H1 (cell line): ENCODE data around the gene PSMB3. TPM values are rescaled to one million over a fixed set of nuclear protein-coding genes. Genes with fewer than 3 reads are reported as not detected.

Experiments
- CTCF ChIA-PET: fragments of 300-600 bp; sonication (Branson Sonifier 250); formaldehyde crosslinking; loops from one replicate; lab custom pipeline; 2021; ENCODE audit not compliant: partially characterized antibody; lab: Charles Lee
- POLR2A ChIA-PET: fragments of 300-600 bp; sonication (Branson Sonifier 250); formaldehyde crosslinking; loops from one replicate; lab custom pipeline; 2021; ENCODE audit warnings: inconsistent platforms; ENCODE audit not compliant: partially characterized antibody; lab: Charles Lee
- DNase-seq, 2 experiments: peaks; one replicate each; pipeline versions ENCODE4 v3.0.0 to v3.0.0-alpha.2; 2010 to 2022; ENCODE audit warnings: low spot score in 2 of 2, low read depth in 1 of 2, mixed read lengths in 1 of 2
- FAIRE-seq: peaks from 2 replicates; lab custom pipeline; 2011; peaks lifted over from hg19 to GRCh38; lab: Jason Lieb, UNC
- H2AFZ ChIP-seq: 2 replicates; pipeline ENCODE4 v1.8.1; 2012; ENCODE audit warnings: low read length, inconsistent platforms
- H2AK5ac ChIP-seq: 2 replicates; pipeline ENCODE4 v1.6.1; 2013; ENCODE audit warnings: low read depth, low read length
- H2BK120ac ChIP-seq: replicated peaks from 2 replicates; pipeline ENCODE3; 2013; ENCODE audit warnings: low read depth, low read length, inconsistent platforms
- H2BK12ac ChIP-seq: 2 replicates; pipeline ENCODE4 v1.6.1; 2013; ENCODE audit warnings: low read depth, low read length
- H2BK15ac ChIP-seq: 2 replicates; pipeline ENCODE4 v1.6.1; 2013; ENCODE audit warnings: low read length
- H2BK20ac ChIP-seq: 2 replicates; pipeline ENCODE4 v1.6.1; 2013; ENCODE audit warnings: low read length
- H2BK5ac ChIP-seq: 2 replicates; pipeline ENCODE4 v1.6.1; 2013; ENCODE audit warnings: low read depth, low read length
- H3K14ac ChIP-seq: 2 replicates; pipeline ENCODE4 v1.6.1; 2013; ENCODE audit warnings: inconsistent platforms; ENCODE audit not compliant: insufficient read length
- H3K18ac ChIP-seq: 2 replicates; pipeline ENCODE4 v1.6.1; 2013; ENCODE audit warnings: low read length; ENCODE audit errors: extremely low read depth
- H3K23ac ChIP-seq: 2 replicates; pipeline ENCODE4 v1.6.1; 2013; ENCODE audit warnings: inconsistent platforms; ENCODE audit not compliant: insufficient read length
- H3K23me2 ChIP-seq: 2 replicates; pipeline ENCODE4 v1.6.1; 2013; ENCODE audit warnings: low read depth, low read length
- H3K27ac ChIP-seq: 2 replicates; pipeline ENCODE4 v1.6.1; 2011; ENCODE audit warnings: low read depth, low read length, inconsistent platforms
- H3K27me3 ChIP-seq, 4 experiments: replicated peaks in 1 of 4; 1 replicate in 1 of 4; 2 replicates in 3 of 4; pipeline versions ENCODE4 v1.6.1 to v1.8.1; 2011 to 2013; ENCODE audit warnings: low read length in 3 of 4, mild to moderate bottlenecking in 3 of 4, inconsistent platforms in 2 of 4, mixed read lengths in 2 of 4, moderate library complexity in 1 of 4; ENCODE audit not compliant: control insufficient read depth in 3 of 4, insufficient read depth in 3 of 4; ENCODE audit errors: extremely low read depth in 1 of 4
- H3K36me3 ChIP-seq, 4 experiments: 2 replicates each; pipeline versions ENCODE4 v1.6.1 to v1.8.1; 2011 to 2013; ENCODE audit warnings: mild to moderate bottlenecking in 4 of 4, low read length in 3 of 4, moderate library complexity in 2 of 4, control low read depth in 1 of 4, inconsistent platforms in 1 of 4; ENCODE audit not compliant: insufficient read depth in 4 of 4, control insufficient read depth in 2 of 4
- H3K4ac ChIP-seq: replicated peaks from 2 replicates; pipeline ENCODE3; 2013; ENCODE audit warnings: low read length, low read depth, mixed read lengths, inconsistent platforms; ENCODE audit not compliant: insufficient read length
- H3K4me1 ChIP-seq, 4 experiments: replicated peaks in 1 of 4; 1 replicate in 1 of 4; 2 replicates in 3 of 4; pipeline versions ENCODE4 v1.6.1 to v1.8.1; 2011 to 2013; ENCODE audit warnings: low read length in 3 of 4, inconsistent platforms in 2 of 4, mixed read lengths in 1 of 4; ENCODE audit not compliant: insufficient read depth in 4 of 4, control insufficient read depth in 3 of 4
- H3K4me2 ChIP-seq, 2 experiments: 2 replicates each; pipeline versions ENCODE4 v1.6.1 to v1.8.1; 2011 to 2013; ENCODE audit warnings: low read depth in 2 of 2, low read length in 2 of 2, control low read depth in 1 of 2, inconsistent platforms in 1 of 2, mild to moderate bottlenecking in 1 of 2; ENCODE audit not compliant: insufficient read depth in 1 of 2
- H3K4me3 ChIP-seq, 4 experiments: fragments of 200-600, 300-600 bp in 1 of 4; sonication (generic), shearing (Covaris generic), sonication (Bioruptor Twin) in 1 of 4; 2 replicates each; pipeline versions ENCODE4 v1.5.1 to v1.8.1; 2011 to 2016; ENCODE audit warnings: low read length in 4 of 4, low read depth in 3 of 4, control low read depth in 2 of 4, inconsistent platforms in 2 of 4, mild to moderate bottlenecking in 2 of 4, mixed read lengths in 1 of 4, moderate library complexity in 1 of 4; ENCODE audit not compliant: insufficient read depth in 2 of 4; ENCODE audit errors: extremely low read depth in 1 of 4
- H3K56ac ChIP-seq: replicated peaks from 2 replicates; pipeline ENCODE3; 2013; ENCODE audit warnings: low read depth, mild to moderate bottlenecking, mixed read lengths, low read length, inconsistent platforms; ENCODE audit not compliant: insufficient read length
- H3K79me1 ChIP-seq: 2 replicates; pipeline ENCODE4 v1.6.1; 2013; ENCODE audit warnings: low read depth, low read length, control low read depth
- H3K79me2 ChIP-seq, 2 experiments: 2 replicates each; pipeline versions ENCODE4 v1.6.1 to v1.8.1; 2012 to 2013; ENCODE audit warnings: low read length in 2 of 2, mild to moderate bottlenecking in 2 of 2, inconsistent platforms in 1 of 2; ENCODE audit not compliant: insufficient read depth in 2 of 2, control insufficient read depth in 1 of 2
- H3K9ac ChIP-seq, 4 experiments: replicated peaks in 1 of 4; 1 replicate in 1 of 4; 2 replicates in 3 of 4; pipeline versions ENCODE4 v1.6.1 to v1.8.1; 2011 to 2013; ENCODE audit warnings: low read depth in 3 of 4, low read length in 3 of 4, control low read depth in 2 of 4, mild to moderate bottlenecking in 2 of 4, moderate library complexity in 2 of 4, inconsistent platforms in 1 of 4; ENCODE audit errors: extremely low read depth in 1 of 4
- H3K9me3 ChIP-seq, 2 experiments: 2 replicates each; pipeline versions ENCODE4 v1.6.1 to v1.8.1; 2012 to 2013; ENCODE audit warnings: mild to moderate bottlenecking in 2 of 2, moderate library complexity in 2 of 2, control low read depth in 1 of 2, inconsistent platforms in 1 of 2, low read depth in 1 of 2, low read length in 1 of 2, mixed read lengths in 1 of 2; ENCODE audit not compliant: insufficient read depth in 2 of 2
- H4K20me1 ChIP-seq, 2 experiments: replicated peaks in 1 of 2; 2 replicates each; pipeline versions ENCODE3 to v1.8.1; 2011 to 2013; ENCODE audit warnings: inconsistent platforms in 2 of 2, low read length in 2 of 2, mild to moderate bottlenecking in 1 of 2; ENCODE audit not compliant: insufficient read depth in 2 of 2, control insufficient read depth in 1 of 2
- H4K5ac ChIP-seq: 2 replicates; pipeline ENCODE4 v1.6.1; 2013; ENCODE audit warnings: low read length, low read depth, mixed read lengths, inconsistent platforms; ENCODE audit not compliant: insufficient read length
- H4K8ac ChIP-seq: 2 replicates; pipeline ENCODE4 v1.8.0; 2013; ENCODE audit warnings: mild to moderate bottlenecking, moderate library complexity, low read length, inconsistent platforms; ENCODE audit not compliant: insufficient read depth; ENCODE audit errors: extremely low read depth
- H4K91ac ChIP-seq: replicated peaks from 2 replicates; pipeline ENCODE3; 2013; ENCODE audit warnings: low read length, mixed read lengths, inconsistent platforms; ENCODE audit not compliant: insufficient read length
- FOSL1 ChIP-seq: IDR thresholded peaks from 2 replicates; pipeline ENCODE4 v1.6.1; 2011; ENCODE audit warnings: mild to moderate bottlenecking, low read depth, low read length, moderate library complexity; ENCODE audit not compliant: insufficient read depth
- SAP30 ChIP-seq: fragments of 300-600 bp; sonication (generic); IDR thresholded peaks from 2 replicates; pipeline ENCODE4 v1.7.1; 2012; ENCODE audit warnings: low read length, moderate library complexity, mild to moderate bottlenecking, inconsistent platforms; ENCODE audit not compliant: insufficient read depth, insufficient replicate concordance
- WGBS, 2 experiments: shearing (Covaris generic) in 1 of 2; methylation state at CpG; one replicate each; pipeline versions ENCODE4 v1.1.6 to v1.1.7; 2013 to 2015; ENCODE audit warnings: low lambda C conversion rate in 2 of 2, mixed read lengths in 2 of 2, inconsistent platforms in 1 of 2, low coverage in 1 of 2, missing lambda C conversion rate in 1 of 2; ENCODE audit not compliant: insufficient replicate concordance in 2 of 2, insufficient coverage in 1 of 2, insufficient read length in 1 of 2; ENCODE audit errors: extremely low coverage in 1 of 2, missing lambda C conversion rate in 1 of 2; 5-methylcytosine and 5-hydroxymethylcytosine counted together
- polyA plus RNA-seq, 7 experiments: library from polyadenylated mRNA; depleted of rRNA in 3 of 7; stranded (reverse) in 5 of 7; unstranded in 2 of 7; fragments of >200 nt in 5 of 7; fragments of 200-250 nt in 2 of 7; gene quantifications; 1 replicate in 5 of 7; 2 replicates in 1 of 7; 4 replicates in 1 of 7; pipeline versions ENCODE4 v1.2.1 to v1.2.3, GENCODE V29; 2011 to 2013; ENCODE audit warnings: missing spikeins in 2 of 7, mixed read lengths in 2 of 7
- total RNA-seq: library from RNA; stranded (reverse); fragmentation: NEBNext Ultra II Directional; extraction: Animal tissue kit (Norgen Biotek cat#: 25700); gene quantifications from 2 replicates; pipeline ENCODE4 v1.2.1, GENCODE V29; 2021

Gene PSMB3
- total and polyA plus RNA-seq, 2 of the 8 experiments (the other 6 are each of a cell fraction or from before 2014, with no cell fraction given) = 291 to 914 TPM

GRCh38 chr17:38707678-38708351 is 44.7 kb upstream of the PSMB3 start:
- Histone ChIP-seq H2AK5ac (no peak overlapping the region; the same call in 1 of the 2 replicates), H2BK15ac (0 out of 2 replicates have a peak overlapping the region, but pooled peaks have one; percentile 88), H2BK12ac (0 out of 2 replicates have a peak overlapping the region, but pooled peaks have one; percentile 90), H3K18ac (no peak overlapping the region), H3K56ac (no peak overlapping the region), H4K91ac (no peak overlapping the region), H3K79me1 (no peaks in the 10 kb centered on the region), H3K4me1 (peaks cover 7 to 38% (median 27%) of the 10 kb centered on the region in 4 experiments), H3K14ac (no peak overlapping the region), H3K79me2 (no peaks in the 10 kb centered on the region), H2BK20ac (no peak overlapping the region), H3K4me3 (peak overlapping the region in 1 of 4 experiments; percentile 1; a peak in 3 of 8 replicates), H3K23ac (no peak overlapping the region), H3K23me2 (peaks cover 24% of the 10 kb centered on the region), H3K4me2 (peak overlapping the region; percentile 33 to 81; a peak in 2 of 4 replicates), H3K27me3 (peaks cover 8 to 57% (median 39%) of the 10 kb centered on the region in 4 experiments), H3K36me3 (no peaks in the 10 kb centered on the region), H3K9ac (no peak overlapping the region), H3K4ac (no peak overlapping the region), H4K20me1 (peaks cover 5 to 10% of the 10 kb centered on the region in 2 experiments), H4K8ac (no peak overlapping the region; the same call in 1 of the 2 replicates), H2BK5ac (no peak overlapping the region), H2AFZ (no peak overlapping the region), H4K5ac (no peak overlapping the region), H3K9me3 (no peaks in the 10 kb centered on the region), H2BK120ac (no peak overlapping the region), H3K27ac (no peak overlapping the region)
- FAIRE-seq (no peak), DNase-seq (no peak)
- 71% methylated on average over 21 of the region's 21 CpGs; no CpG with 5 or more reads in 1 of the 2 experiments for WGBS, 2 experiments
- ChIA-PET CTCF (interaction anchor here (0.7 to 3.4 kb wide), 11 partner anchors 8 to 149 kb away, joined by 3 to 30 read pairs (median 6); no protein-coding TSS in a partner anchor), POLR2A (interaction anchor here (1.1 to 4.5 kb wide), 6 partner anchors 8 to 144 kb away, joined by 3 to 38 read pairs (median 4); partner anchors contain the start of gene PSMB3)
- TF ChIP-seq FOSL1 (no peak), SAP30 (no peak)
